Measurements from ENCODE around the gene CD40.

CD40 gene

GRCh38 chr20:46123482-46124245 lies 5.5 kb downstream of the CD40 start:
- DNase-seq: no peak

- no peak for DNase-seq
Measured at GRCh38 chr20:46126440-46127056, 8.4 kb downstream of the CD40 start.

GRCh38 chr20:46127396-46128010 lies 9.4 kb downstream of the CD40 start:
- no peak for DNase-seq

- no peak for DNase-seq
Measured at GRCh38 chr20:46128310-46129151, 10.4 kb downstream of the CD40 start.

GRCh38 chr20:46129955-46130481 lies 11.9 kb downstream of the CD40 start:
- DNase-seq: no peak

- DNase-seq: no peak
Measured at GRCh38 chr20:46130534-46130933, 12.4 kb downstream of the CD40 start.

GRCh38 chr20:46131396-46131795 lies 13.3 kb downstream of the CD40 start:
- DNase-seq: no peak

GRCh38 chr20:46132705-46133120 lies 14.6 kb downstream of the CD40 start:
- DNase-seq: peak; percentile 45

GRCh38 chr20:46133886-46134654 lies 16.0 kb downstream of the CD40 start:
- no peak for DNase-seq

GRCh38 chr20:46134716-46135115 lies 16.6 kb downstream of the CD40 start:
- no peak for DNase-seq

GRCh38 chr20:46135856-46136633 lies 17.9 kb downstream of the CD40 start:
- no peak for DNase-seq

GRCh38 chr20:46137816-46138215 lies 19.7 kb downstream of the CD40 start:
- DNase-seq: no peak

- DNase-seq: no peak
Measured at GRCh38 chr20:46139266-46139889, 21.3 kb downstream of the CD40 start.

GRCh38 chr20:46139908-46140482 lies 21.9 kb downstream of the CD40 start:
- no peak for DNase-seq

- DNase-seq: no peak
Measured at GRCh38 chr20:46142124-46142523, 24.0 kb downstream of the CD40 start.

- no peak for DNase-seq
Measured at GRCh38 chr20:46144432-46145025, 26.4 kb downstream of the CD40 start.

GRCh38 chr20:46145713-46146112 lies 27.6 kb downstream of the CD40 start:
- DNase-seq: no peak

GRCh38 chr20:46148313-46149208 lies 30.4 kb downstream of the CD40 start:
- no peak for DNase-seq

GRCh38 chr20:46150943-46151342 lies 32.8 kb downstream of the CD40 start:
- DNase-seq: no peak

Measured in CD4-positive, alpha-beta T cell treated with Interleukin-17A for 1 hour (primary cell).